Ramos (cell line): ENCODE measurements around the gene AEN.

Experiments used
- in situ Hi-C: fragments of 300-500 bp; cut with MboI; formaldehyde crosslinking; loops from one replicate; pipeline ENCODE4 v1.14.3; 2022; ENCODE audit warnings: low sequenced_read_pairs; ENCODE audit not compliant: unreplicated experiment

The AEN gene

DNA sequence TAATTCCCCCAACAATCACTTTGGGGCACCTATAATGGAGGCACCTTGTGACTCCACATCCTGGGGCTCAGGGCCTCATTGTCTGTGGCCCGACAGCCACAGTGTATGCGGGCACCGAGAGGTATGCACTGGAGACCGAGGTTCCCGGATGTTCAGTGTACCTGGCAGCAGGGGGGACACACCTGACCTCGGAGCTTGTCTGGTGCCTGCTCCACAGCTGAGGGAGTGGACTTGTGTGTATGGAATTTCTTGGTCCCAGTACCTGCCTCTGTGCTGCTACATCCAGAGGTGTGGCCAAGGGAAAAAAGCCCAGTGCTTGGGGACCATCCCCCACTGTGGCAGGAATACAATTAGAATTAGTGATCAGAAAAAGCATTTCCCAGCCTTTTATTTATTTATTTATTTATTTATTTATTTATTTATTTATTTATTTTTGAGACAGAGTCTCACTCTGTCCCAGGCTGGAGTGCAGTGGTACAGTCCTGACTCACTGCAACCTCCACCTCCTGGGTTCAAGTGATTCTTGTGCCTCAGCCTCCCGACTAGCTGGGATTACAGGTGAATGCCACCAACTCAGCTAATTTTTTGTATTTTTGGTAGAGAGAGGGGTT is 8.8 kb upstream of the AEN start:
- in situ Hi-C loops = no loop called here

DNA sequence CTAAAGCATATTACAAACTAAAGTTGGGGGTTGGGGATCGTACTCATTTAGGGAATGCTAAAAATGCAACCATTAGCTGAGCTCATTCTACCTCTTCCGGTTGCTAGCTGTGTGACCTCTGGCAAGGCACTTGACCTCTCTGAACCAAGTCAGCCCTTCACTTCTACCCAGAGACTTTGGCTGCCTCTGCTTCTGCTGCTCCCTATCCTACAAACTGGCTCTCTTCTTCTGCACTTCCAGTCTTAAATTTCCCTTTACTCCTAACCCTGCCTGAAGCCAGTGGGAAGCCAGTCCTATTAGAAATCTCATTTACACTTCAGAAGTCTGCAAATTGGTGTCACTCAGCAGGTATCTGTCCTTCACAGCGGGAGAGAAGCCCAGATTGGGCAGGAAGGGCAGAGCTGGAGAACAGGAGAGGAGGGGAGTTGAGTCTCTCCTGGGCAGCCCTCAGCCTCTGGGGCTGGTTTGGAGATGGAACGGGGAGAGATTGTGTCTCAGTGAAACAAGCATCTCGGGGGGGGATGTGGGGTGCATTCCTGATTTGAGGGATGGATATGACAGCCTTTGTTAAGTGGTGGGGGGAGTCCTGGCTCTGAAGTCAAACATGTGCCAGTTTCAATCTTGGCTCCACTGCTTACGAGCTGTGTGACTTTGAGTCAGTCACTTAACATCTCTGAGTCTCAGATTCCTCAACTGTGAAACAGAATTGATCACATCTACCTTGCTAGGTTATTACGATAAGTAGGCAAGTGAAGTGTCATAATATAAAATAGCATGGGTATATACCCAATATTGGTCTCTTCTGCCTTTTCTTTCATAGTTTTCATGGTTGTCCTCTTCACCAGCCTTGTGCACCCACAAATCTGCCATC is 7.8 kb upstream of the AEN start:
- in situ Hi-C loops = no loop called here

DNA sequence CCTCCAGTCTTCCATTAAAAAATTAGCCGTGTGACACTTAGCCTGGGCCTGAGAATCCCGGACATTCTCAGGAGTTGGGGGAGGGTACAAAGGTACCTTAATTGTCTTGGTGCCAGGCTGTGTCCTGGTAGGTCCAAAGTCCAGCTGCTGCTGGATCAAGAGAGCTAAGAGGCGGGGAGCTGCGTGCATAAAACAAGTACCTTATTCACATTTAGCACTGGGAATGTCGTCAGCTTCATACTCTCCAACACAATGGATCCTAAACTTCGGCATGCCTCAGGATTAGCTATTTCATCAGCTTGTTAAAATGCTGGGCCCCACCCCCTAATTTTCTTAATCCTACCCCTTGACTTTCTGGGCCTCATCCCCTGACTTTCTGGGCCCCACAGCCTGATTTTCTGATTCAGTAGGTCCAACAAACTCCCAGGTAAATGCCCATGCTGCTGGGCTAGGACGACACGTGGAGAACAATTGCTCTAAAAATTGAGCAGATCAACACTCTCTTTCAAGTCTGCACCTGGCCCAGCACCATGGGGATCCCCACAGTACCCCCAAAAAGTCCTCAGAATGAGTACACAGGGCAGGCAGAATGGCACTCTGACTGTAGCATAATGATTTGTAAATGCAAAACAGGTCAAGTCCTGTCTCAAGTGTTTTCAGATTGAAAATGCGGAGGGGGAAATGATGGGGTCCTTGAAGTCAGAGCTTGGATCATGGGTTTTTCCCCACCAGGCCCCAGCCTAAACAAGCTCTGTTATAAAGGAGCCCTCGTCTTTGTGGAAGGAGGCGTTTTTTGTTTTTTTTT is 5.6 kb upstream of the AEN start:
- in situ Hi-C loops = no loop called here

DNA sequence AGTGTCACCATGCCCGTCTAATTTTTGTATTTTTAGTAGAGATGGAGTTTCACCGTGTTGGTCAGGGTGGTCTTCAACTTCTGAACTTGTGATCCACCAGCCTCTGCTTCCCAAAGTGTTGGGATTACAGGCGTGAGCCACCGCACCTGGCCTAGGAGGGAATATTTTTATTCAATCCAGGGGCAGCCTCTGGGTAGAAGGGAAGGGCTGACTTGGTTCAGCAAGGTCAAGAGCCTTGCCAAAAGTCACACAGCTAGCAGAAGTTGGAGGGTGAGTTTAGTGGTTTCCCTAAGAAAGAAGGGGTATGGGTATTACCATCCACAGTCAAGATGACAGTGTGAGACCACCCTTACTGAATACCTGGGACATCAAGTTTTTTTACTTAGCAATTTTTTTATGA is 4.9 kb upstream of the AEN start:
- in situ Hi-C loops = no loop called here

DNA sequence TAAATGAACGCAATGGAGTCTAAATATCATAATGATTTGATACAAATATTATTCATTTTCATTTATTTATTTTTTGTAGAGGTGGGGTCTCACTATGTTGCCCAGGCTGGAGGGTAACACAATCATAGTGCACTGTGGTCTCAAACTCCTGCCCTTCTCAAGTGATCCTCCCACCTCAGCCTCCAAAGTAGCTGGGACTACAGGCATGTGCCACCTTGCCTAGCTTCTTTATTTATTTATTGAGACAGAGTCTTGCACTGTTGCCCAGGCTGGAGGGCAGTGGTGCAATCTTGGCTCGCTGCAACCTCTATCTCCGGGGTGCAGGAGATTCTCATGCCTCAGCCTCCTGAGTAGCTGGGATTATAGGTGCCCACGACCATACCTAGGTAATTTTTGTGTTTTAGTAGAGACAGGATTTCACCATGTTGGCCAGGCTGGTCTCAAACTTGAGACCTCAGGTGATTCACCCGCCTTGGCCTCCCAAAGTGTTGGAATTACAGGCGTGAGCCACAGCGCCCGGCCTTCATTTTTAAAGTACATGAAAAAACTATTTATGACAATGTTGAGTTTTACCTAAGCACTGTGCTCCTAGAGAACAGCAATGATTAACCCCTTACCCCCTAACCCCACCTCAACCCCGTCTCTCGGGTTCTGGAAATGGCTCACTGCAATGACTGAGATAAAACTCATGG is 4.0 kb upstream of the AEN start:
- in situ Hi-C loops = no loop called here

DNA sequence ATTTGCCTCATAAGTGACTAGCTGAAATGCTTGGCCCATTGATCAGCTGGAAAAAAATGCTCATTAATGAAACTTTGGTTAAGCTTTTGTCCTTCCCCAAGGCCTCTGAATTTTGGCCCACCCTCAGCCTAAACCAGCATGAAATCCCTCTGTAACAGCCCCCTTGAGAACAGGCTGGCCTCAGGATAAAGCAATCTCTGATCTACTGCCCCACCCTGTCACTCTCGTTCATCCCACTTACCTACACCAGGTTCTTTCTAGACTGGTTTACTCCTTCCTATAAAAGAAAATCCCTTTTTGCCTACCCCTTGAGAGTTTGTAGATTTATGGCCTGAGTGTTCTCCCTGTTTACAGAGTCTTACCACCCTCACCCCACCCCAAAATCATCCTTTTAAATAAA is 3.4 kb upstream of the AEN start:
- in situ Hi-C loops = no loop called here

DNA sequence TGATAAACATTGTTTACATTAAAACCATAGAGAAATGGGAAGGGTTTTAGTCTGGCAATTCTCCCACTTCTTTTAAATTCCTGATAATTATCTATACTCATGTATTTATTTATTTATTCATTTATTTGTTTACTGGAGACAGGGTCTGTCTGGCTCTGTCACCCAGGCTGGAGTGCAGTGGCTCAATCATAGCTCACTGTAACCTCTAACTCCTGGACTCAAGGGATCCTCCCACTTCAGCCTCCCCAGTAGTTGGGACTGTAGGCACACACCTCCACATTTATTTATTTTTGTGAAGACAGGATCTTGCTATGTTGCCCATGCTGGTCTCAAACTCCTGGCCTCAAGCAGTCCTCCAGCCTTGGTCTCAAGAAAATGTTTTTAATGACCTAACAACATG is 2.5 kb upstream of the AEN start:
- in situ Hi-C loops = no loop called here

DNA sequence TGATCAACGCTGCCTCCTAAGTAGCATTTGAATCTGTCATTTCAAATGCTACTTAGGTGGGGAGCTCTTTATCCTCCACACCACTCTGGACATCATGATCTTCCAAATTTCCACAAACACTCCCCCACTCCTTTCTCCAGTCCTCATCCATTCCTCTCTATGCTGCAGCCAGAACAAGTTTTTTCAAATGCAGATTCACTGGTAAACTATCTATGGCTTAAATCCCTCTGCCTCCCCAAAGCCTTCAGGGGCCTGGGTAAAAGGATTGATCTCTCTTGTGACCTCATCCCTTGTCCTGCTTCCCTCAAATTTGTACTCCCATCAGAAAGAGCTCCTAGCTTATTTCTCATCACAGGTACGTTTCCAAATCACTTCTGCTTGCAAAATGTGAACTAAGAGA is 1.3 kb upstream of the AEN start:
- in situ Hi-C loops = loop anchor here (5.0 to 10.0 kb wide), 2 partner anchors 48 to 85 kb away; no protein-coding TSS in a partner anchor

DNA sequence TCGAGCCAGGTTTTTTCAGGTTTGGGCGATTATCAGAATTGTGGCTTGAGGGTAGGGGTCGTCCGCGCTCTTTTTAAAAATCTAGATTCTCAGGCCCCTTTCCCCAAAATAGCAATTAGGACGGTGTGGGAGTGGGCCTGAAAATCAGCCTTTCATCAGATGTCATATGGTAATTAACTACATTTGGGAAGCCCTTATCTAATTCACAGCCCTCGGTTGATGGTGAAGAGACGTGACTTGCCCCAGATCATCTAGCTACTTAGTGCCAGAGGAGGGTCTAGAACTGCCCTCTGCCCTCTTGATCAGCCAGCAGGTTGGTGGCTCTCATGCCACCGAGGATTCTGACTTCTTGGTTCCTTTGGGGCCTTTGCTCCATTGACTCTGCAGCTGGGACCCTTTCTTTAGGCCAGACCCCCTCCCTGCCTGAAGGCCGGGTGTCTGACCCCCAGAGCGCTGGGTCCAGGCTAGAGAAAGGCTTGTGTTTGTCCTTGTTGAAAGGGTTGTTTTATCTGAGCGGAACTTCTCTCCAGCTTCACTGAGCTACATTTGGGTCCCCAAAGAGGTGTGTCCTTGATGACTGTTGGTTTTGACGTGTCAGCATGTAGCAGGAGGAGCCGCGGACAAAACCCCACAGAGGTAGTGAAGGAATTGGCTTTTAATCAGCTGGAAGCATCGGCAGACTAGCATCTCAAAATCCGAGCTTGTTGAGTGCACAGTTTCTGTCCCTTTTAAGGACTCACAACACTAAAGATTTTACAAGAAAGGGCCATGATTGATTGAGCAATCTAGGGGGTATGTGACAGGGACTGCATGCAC is 857 bp downstream of the AEN start:
- in situ Hi-C loops = loop anchor here (5.0 to 10.0 kb wide), 2 partner anchors 45 to 83 kb away; no protein-coding TSS in a partner anchor

DNA sequence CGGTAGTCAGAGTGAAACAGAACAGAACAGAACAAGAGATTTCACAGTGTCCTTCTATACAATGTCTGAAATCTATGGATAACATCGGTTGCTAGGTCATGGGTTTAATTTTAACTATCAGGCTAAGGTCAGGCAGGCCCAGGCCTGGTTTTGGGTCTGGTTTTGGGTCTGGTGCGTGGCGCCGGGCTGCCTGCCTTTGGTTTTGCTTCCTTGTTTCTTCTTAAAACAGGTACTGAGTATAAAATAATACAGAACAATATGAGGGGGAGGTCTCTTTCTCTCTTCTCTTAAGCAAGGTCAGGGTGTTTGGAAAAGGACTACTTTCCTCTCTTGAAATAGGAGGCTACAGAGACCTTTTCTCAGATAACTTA is 1.4 kb downstream of the AEN start:
- in situ Hi-C loops = loop anchor here (5.0 to 10.0 kb wide), 2 partner anchors 45 to 82 kb away; no protein-coding TSS in a partner anchor

DNA sequence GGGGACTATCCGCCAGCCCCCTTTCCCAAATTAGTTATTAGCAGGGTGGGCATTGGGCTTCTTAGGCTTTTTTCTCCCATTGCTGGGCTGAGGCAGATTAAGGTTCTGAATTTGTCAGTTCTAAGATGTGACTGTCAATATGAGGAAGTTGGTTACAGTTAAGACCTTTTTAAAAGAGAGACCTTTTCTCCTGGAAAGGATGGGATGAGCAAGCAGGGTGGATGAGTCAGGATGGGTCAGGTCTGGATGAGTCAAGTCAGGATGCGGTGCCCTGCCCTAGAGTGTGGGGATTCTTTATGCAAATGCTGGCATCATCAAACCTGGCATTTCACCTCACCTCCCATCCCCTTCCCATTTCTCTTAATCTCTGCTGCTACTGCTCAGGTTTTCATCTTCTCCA is 1.9 kb downstream of the AEN start:
- in situ Hi-C loops = loop anchor here (5.0 to 10.0 kb wide), 2 partner anchors 44 to 82 kb away; no protein-coding TSS in a partner anchor

DNA sequence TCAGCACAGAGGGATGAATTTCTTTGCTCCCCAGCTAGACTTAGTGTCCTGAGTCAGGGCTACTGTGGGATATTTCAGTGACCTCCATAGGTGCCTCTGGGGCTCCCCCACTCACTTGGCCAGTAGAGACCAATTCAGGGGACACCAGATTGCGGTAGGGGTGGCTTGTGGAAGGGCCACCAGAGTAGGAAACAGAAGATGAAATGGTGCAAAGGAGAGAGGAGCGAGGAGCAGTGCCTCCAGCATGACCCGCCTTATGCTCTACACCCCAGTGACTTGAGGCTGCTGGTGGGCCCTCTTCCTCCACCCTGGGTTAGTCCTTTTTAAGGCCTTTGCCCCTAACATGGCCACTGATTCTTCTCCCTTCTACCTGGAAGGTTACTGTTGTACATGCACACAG is 2.5 kb downstream of the AEN start:
- in situ Hi-C loops = loop anchor here (5.0 to 10.0 kb wide), 2 partner anchors 44 to 81 kb away; no protein-coding TSS in a partner anchor

DNA sequence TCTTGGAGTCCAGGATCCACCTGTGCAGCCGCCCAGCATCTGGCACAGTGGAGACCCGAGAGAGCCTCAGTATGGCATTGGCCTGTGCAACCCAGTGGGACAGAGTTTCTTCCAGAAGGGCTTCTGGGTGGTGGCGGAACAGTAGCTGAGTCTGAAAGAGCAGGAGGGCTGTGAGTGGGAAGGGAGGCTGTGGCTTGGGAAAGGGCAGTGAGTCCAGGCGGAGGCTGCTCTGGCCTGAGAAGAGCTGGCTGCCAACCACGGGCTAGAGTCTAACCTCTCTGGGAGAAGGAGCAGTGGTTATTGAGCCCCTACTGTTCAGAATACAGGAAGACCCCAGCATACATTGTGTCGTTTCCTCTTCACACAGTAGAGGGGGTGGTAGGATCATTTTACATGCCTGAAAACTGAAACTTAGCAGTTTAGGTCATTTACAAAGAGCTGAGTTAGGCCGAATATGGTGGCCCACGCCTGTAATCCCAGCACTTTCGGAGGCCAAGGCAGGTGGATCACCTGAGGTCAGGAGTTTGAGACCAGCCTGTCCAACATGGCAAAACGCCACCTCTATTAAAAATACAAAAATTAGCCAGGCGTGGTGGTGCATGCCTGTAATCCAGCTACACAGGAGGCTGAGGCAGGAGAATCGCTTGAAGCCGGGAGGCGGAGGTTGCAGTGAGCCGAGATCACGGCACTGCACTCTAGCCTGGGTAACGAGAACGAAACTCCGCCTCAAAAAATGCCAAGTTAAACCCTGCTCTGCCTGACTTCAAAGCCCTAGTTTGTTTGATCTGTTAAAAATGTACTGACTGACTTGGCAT is 3.2 kb downstream of the AEN start:
- in situ Hi-C loops = loop anchor here (5.0 to 10.0 kb wide), 2 partner anchors 43 to 80 kb away; no protein-coding TSS in a partner anchor

DNA sequence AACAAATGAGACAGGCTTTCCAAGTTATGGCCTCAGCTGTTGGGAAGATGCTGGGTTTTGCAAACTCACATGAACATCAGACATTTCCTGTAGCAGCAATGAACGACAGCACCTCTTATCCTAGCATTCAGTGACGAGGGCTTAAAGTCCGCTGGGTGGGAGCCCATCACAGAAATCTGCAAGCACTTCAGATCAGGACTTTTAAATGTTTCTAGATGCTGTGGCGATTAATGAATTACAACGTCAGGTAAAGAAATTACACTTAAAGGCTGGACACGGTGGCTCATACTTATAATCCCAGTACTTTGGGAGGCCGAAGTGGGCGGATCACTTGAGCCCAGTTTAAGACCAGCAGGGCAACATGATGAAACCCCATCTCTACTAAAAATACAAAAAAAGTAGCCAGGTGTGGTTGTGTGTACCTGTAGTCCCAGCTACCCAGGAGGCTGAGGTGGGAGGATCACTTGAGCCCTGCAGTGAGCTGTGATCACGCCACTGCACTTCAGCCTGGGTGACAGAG is 3.9 kb downstream of the AEN start:
- in situ Hi-C loops = loop anchor here (5.0 to 10.0 kb wide), 2 partner anchors 42 to 80 kb away; no protein-coding TSS in a partner anchor

DNA sequence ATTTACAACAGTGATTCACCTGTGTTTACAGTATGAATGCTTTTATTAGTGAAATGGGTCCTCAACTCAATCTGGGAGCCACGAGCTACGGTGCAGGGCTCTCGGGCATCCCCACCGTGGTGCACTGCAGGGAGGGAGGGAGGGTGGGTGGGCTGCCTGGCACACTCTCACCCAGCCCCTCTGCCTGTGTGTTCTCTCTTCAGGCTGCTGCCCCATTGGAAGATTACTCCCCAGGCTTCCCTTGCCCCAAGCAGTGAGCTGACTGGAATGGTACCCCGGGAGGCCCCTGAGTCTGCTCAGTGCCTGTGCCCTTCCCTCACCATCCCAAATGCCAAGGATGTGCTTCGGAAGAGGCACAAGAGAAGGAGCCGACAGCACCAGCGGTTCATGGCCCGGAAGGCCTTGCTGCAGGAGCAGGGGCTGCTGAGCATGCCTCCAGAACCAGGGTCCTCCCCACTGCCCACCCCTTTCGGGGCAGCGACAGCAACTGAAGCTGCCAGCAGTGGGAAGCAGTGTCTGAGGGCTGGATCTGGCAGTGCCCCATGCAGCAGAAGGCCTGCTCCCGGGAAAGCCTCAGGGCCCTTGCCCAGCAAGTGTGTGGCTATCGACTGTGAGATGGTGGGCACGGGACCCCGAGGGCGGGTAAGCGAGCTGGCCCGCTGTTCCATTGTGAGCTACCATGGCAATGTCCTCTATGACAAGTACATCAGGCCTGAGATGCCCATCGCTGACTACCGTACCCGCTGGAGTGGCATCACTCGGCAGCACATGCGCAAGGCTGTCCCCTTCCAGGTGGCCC is 5.0 kb downstream of the AEN start:
- in situ Hi-C loops = loop anchor here (10.0 kb wide), 1 partner anchor 79 kb away; no protein-coding TSS in a partner anchor

DNA sequence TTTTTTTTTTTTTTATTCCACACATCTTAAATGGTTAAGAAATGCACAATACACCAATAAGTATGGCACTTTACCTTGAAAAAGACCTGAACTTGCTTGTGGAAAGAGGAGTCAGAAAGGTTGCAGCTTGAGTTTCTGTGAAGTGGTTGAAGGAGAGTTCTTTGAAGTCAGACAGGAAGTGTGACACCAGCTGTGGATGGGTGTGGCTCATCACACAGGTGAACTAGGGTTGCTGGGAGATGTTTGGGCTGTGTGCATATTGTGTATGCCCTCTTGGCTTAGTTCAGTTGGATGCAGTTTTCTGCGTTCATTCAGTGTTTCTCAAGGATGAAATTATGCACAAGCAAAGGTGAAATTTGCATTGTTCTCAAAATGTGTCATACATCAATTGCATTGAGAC is 6.3 kb downstream of the AEN start:
- in situ Hi-C loops = loop anchor here (10.0 kb wide), 1 partner anchor 77 kb away; no protein-coding TSS in a partner anchor

DNA sequence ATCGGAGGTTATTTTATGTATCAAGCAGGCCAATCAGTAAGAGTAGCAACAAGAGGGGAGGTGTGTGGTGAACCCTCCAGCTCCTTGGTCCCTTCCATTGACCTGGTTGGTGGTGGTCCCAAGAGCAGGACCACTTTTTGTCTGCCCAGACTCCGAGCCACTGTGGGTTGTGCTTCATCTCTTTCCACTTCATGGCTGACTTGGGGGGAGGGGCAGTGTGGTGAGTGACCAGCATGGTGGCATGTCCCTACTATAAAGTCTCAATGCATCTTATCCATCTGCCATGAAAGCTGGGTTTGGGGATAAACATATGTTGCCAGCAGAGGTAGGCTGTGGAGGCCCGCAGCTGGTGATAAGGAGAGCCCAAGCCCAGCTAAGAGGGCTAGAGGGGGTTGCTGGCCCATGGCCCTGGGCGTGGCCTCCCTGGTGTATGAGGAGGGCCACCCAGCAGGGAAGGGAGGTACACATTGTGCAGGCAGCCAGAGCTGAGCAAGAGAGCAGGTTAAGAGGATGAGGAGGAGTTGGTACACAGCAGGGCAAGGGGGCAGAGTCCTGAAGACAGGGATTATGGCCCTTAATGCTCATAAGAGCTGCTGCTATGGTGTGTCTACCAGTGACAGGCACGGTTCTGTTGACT is 7.0 kb downstream of the AEN start:
- in situ Hi-C loops = loop anchor here (10.0 kb wide), 1 partner anchor 77 kb away; no protein-coding TSS in a partner anchor
